Measurements from ENCODE around the gene PLCB4.

- no peak for TF ChIP-seq CTCF (IDR thresholded peaks at IDR 0.05)
- no peak for TF ChIP-seq POLR2A (IDR thresholded peaks at IDR 0.05)
Measured at GRCh38 chr20:9388813-9389161, 319.9 kb downstream of the PLCB4 start.
